ENCODE results near the gene LYPD6B.

- TF ChIP-seq, protein P1, sequence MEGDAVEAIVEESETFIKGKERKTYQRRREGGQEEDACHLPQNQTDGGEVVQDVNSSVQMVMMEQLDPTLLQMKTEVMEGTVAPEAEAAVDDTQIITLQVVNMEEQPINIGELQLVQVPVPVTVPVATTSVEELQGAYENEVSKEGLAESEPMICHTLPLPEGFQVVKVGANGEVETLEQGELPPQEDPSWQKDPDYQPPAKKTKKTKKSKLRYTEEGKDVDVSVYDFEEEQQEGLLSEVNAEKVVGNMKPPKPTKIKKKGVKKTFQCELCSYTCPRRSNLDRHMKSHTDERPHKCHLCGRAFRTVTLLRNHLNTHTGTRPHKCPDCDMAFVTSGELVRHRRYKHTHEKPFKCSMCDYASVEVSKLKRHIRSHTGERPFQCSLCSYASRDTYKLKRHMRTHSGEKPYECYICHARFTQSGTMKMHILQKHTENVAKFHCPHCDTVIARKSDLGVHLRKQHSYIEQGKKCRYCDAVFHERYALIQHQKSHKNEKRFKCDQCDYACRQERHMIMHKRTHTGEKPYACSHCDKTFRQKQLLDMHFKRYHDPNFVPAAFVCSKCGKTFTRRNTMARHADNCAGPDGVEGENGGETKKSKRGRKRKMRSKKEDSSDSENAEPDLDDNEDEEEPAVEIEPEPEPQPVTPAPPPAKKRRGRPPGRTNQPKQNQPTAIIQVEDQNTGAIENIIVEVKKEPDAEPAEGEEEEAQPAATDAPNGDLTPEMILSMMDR (IDR thresholded peaks at IDR 0.05; ENCODE audit: low read length): no peak
- TF ChIP-seq EZH2 (IDR thresholded peaks at IDR 0.05; ENCODE audit: borderline replicate concordance, low read length): no peak
These were observed 108.4 kb downstream of the LYPD6B start for GRCh38 chr2:149146876-149147275.

Data from OCI-LY1 (cell line).